ENCODE results near the gene GRIP1.
A peak's percentile ranks its signal among the peaks of the same experiment; 100 is the strongest.

Gene GRIP1

GRCh38 chr12:66640691-66641460, 38.0 kb downstream of the GRIP1 start:
- no peak for DNase-seq (ENCODE audit: low read depth)

GRCh38 chr12:66638666-66639065, 40.2 kb downstream of the GRIP1 start:
- DNase-seq (ENCODE audit: low read depth) = no peak

DNA sequence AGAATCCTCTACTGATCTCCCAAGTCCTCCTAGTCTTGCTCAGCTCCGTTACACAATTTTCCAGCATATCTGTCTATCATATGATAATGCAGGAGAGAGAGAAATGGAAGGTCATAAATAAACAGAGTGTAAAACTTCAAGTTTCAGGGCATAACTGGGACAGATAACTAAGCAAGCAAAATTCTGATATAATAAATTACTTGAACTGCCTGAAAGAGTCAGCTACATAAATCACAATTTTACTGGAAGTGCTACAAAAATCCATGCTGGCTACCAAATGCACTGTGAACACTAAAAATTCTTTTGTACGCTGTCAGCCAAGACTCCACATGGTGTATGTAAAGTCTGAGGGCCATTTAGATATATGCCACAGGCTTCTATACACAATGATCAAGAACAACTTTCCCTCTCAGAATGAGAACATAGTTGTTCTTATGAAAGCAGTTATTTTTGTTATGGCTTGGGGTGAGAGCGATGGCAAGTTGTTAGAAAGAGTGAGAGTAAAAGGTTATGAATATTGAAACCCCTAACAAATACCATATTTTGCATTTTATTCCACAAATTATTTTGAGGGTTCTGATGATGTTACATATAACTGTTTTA, 41.1 kb downstream of the GRIP1 start:
- no peak for DNase-seq (ENCODE audit: low read depth)

- no peak for DNase-seq (ENCODE audit: low read depth)
Observed at GRCh38 chr12:66636771-66637170, 42.1 kb downstream of the GRIP1 start.

GRCh38 chr12:66633676-66634075, 45.2 kb downstream of the GRIP1 start:
- peak; percentile 2 for DNase-seq (ENCODE audit: low read depth)

GRCh38 chr12:66629138-66629870, 49.6 kb downstream of the GRIP1 start:
- DNase-seq (ENCODE audit: low read depth) = no peak

- DNase-seq (ENCODE audit: low read depth) = no peak
Observed at GRCh38 chr12:66627988-66628317, 50.9 kb downstream of the GRIP1 start.

- no peak for DNase-seq (ENCODE audit: low read depth)
Observed at GRCh38 chr12:66627270-66627987, 51.4 kb downstream of the GRIP1 start.

GRCh38 chr12:66624806-66625205, 54.1 kb downstream of the GRIP1 start:
- DNase-seq (ENCODE audit: low read depth) = no peak

- DNase-seq (ENCODE audit: low read depth) = no peak
Observed at GRCh38 chr12:66623455-66623854, 55.4 kb downstream of the GRIP1 start.

- no peak for DNase-seq (ENCODE audit: low read depth)
Observed at GRCh38 chr12:66620688-66621087, 58.2 kb downstream of the GRIP1 start.

- no peak for DNase-seq (ENCODE audit: low read depth)
Observed at GRCh38 chr12:66620026-66620425, 58.9 kb downstream of the GRIP1 start.

- DNase-seq (ENCODE audit: low read depth) = no peak
Observed at GRCh38 chr12:66617991-66618390, 60.9 kb downstream of the GRIP1 start.

- no peak for DNase-seq (ENCODE audit: low read depth)
Observed at GRCh38 chr12:66612090-66612775, 66.6 kb downstream of the GRIP1 start.

DNA sequence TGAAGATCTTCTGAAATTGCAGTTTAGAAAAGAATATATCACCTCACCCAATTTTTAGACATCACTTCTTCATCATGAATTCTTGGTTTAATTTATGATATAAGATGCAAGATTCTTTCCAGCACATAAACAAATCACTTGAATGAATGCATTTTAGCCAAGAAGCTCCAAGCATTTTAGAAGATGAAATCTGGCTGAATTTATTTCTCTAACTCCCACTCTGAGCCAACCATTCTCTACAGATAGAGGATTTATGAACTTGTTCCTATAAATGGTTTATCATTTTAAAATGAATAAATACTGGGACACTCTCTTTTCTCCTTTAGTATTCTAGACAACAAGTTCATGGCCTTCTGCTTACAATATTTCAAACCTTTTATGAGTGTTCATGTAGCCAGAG, 71.7 kb downstream of the GRIP1 start:
- DNase-seq (ENCODE audit: low read depth) = no peak

GRCh38 chr12:66605293-66605692, 73.6 kb downstream of the GRIP1 start:
- no peak for DNase-seq (ENCODE audit: low read depth)

- no peak for DNase-seq (ENCODE audit: low read depth)
Observed at GRCh38 chr12:66603981-66604479, 74.8 kb downstream of the GRIP1 start.

DNA sequence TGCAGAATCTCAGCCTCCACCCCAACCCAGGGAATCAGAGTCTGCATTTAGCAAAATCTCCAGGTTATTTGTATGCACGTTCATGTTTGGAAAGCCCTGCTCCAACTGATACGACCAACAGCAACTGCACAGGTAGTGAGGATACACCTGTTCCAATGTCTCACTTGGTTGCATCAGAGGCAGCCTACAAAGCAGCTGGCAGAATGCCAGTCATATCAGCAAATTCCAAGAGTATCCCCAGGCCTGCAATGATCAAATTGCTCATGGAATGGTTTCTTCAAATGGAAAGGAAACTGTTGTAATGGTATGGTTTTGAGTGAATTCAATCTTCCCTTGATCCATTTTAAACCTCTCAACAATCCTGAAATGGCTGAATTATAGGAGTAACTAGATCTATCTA, 75.4 kb downstream of the GRIP1 start:
- no peak for DNase-seq (ENCODE audit: low read depth)

GRCh38 chr12:66602483-66603143, 76.3 kb downstream of the GRIP1 start:
- no peak for DNase-seq (ENCODE audit: low read depth)

GRCh38 chr12:66600903-66601302, 78.0 kb downstream of the GRIP1 start:
- DNase-seq (ENCODE audit: low read depth) = no peak

DNA sequence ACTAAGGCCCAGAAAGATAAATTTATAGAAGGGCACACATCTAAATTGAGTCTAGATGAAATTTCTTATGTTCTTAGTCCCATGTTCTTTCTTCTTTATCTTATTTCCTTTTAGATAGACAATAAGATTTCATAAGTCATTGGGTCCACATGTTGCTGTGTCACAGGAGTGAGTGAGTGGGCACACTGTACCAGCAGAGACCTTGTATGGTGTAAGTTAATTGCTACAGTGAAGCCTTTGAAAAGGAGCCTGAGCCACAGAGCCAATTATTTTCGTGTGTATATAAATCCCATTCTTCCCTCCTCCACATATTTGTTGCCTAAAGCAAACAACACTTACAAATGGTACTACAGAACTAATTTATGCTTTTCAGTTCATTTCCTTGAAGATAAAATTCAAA, 79.1 kb downstream of the GRIP1 start:
- DNase-seq (ENCODE audit: low read depth) = no peak

Measured in fibroblast of gingiva (primary cell).